ENCODE measurements around the gene MED17.

DNA sequence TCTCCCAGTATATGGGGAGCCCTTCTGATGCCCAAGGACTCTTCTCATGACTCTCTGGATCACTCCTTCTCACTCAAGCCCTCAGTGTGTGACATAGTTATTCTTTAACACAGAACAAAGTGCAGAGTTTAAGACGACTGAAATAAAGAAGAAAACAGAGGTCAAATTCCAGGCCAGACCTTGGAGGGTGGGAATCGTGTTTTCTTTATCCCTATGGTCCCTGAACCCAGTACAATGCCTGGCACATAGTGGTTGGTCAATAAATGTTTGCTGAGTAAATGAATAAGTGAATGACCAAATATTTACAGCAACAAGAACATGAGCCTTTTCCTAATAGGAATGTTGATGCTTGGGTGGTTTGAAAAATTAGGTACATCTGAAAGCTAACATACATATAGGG is 37.5 kb downstream of the MED17 start:
- TF ChIP-seq ZNF10 (CRISPR knock-in tag; IDR thresholded peaks at IDR 0.05; ENCODE audit: borderline replicate concordance, low read depth) (no peak), CTCF (CRISPR knock-in tag; IDR thresholded peaks at IDR 0.05) (no peak), MYC (CRISPR knock-in tag; IDR thresholded peaks at IDR 0.05; ENCODE audit: borderline replicate concordance) (no peak), POLR2A (IDR thresholded peaks at IDR 0.05; ENCODE audit: insufficient read depth in 1 of 2, low read depth in 2 of 2, low read length in 2 of 2) (no peak)

Measured in HepG2 (cell line).